ENCODE results near the gene ATF7IP2.

DNA sequence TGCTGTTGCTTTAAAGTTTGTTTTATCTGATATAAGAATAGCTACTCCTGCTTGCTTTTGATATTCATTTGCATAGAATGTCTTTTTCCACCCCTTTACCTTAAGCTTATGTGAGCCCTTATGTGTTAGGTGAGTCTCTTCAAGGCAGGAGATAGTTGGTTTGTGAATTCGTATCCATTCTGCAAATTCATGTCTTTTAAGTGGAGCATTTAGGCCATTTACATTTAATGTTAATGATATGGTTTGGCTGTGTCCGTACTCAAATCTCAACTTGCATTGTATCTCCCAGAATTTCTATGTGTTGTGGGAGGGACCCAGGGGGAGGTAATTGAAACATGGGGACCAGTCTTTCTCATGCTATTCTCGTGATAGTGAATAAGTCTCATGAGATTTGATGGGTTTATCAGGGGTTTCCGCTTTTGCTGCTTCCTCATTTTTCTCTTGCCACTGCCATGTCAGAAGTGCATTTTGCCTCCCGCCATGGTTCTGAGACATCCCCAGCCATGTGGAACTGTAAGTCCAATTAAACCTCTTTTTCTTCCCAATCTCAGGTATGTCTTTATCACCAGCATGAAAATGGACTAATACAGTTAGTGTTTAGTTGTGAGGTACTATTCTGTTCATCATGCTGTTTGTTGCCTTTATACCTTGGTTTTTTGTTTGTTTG lies 27.2 kb downstream of the ATF7IP2 start:
- no peak for TF ChIP-seq EZH2phosphoT487 (IDR thresholded peaks at IDR 0.05; ENCODE audit: borderline replicate concordance, low read depth, low read length)
- TF ChIP-seq, protein P1, sequence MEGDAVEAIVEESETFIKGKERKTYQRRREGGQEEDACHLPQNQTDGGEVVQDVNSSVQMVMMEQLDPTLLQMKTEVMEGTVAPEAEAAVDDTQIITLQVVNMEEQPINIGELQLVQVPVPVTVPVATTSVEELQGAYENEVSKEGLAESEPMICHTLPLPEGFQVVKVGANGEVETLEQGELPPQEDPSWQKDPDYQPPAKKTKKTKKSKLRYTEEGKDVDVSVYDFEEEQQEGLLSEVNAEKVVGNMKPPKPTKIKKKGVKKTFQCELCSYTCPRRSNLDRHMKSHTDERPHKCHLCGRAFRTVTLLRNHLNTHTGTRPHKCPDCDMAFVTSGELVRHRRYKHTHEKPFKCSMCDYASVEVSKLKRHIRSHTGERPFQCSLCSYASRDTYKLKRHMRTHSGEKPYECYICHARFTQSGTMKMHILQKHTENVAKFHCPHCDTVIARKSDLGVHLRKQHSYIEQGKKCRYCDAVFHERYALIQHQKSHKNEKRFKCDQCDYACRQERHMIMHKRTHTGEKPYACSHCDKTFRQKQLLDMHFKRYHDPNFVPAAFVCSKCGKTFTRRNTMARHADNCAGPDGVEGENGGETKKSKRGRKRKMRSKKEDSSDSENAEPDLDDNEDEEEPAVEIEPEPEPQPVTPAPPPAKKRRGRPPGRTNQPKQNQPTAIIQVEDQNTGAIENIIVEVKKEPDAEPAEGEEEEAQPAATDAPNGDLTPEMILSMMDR (conservative IDR thresholded peaks at IDR 0.05; ENCODE audit: low read length): no peak
